T47D (cell line): ENCODE measurements around the gene MYH9.

Experiments
- DNase-seq, 2 experiments: peaks; one replicate each; pipeline versions ENCODE4 v3.0.0 to v3.0.0-alpha.2; 2011 to 2012; ENCODE audit warnings: low read depth in 1 of 2, low spot score in 1 of 2
- JUND ChIP-seq: IDR thresholded peaks from 2 replicates; pipeline ENCODE4 v1.6.1; 2012; ENCODE audit warnings: low read depth
- in situ Hi-C: cut with HindIII; loops from 2 replicates; pipeline ENCODE4 v1.10.0; 2016; ENCODE audit warnings: low sequenced_read_pairs, low pct_unique_long_range_greater_than_20kb

MYH9 gene

GRCh38 chr22:36303874-36304273 is 83.9 kb downstream of the MYH9 start:
- TF ChIP-seq JUND, result no peak
- in situ Hi-C loops, result no loop called here
- DNase-seq, result no peak

- no peak for TF ChIP-seq JUND
- in situ Hi-C loops, result no loop called here
These were observed 84.7 kb downstream of the MYH9 start for GRCh38 chr22:36303115-36303467.

GRCh38 chr22:36302439-36303114 is 85.2 kb downstream of the MYH9 start:
- in situ Hi-C loops, result no loop called here
- TF ChIP-seq JUND, result no peak
- no peak for DNase-seq

More at GRCh38 chr22:36303115-36303467, 84.7 kb downstream of the MYH9 start:
- no peak for DNase-seq

GRCh38 chr22:36301851-36302250 is 85.9 kb downstream of the MYH9 start:
- in situ Hi-C loops, result no loop called here
- TF ChIP-seq JUND, result no peak
- DNase-seq, result no peak

DNA sequence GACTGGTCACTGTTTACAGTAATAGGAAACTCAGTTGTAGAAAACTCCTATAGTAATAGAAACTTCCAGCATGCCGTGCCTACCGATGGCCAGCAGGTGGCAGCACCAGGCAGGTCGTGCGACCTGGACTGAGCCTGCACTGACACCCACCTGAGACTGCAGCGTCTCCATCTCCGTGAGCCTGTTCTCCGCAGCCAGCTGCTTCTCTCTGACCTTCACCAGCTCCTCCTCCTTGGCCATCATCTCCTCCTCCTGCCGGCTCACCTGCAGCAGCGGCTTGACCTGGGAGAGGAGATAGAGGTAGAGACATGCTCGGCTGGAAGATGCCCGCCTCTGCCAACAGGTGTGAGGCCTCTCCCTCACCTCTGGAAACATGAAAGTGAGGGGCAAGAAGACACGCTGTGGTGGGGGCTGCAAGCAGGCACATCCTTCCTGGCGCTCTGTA is 86.4 kb downstream of the MYH9 start:
- DNase-seq, result peak; percentile 54 to 77
- in situ Hi-C loops, result no loop called here
- TF ChIP-seq JUND, result no peak

DNA sequence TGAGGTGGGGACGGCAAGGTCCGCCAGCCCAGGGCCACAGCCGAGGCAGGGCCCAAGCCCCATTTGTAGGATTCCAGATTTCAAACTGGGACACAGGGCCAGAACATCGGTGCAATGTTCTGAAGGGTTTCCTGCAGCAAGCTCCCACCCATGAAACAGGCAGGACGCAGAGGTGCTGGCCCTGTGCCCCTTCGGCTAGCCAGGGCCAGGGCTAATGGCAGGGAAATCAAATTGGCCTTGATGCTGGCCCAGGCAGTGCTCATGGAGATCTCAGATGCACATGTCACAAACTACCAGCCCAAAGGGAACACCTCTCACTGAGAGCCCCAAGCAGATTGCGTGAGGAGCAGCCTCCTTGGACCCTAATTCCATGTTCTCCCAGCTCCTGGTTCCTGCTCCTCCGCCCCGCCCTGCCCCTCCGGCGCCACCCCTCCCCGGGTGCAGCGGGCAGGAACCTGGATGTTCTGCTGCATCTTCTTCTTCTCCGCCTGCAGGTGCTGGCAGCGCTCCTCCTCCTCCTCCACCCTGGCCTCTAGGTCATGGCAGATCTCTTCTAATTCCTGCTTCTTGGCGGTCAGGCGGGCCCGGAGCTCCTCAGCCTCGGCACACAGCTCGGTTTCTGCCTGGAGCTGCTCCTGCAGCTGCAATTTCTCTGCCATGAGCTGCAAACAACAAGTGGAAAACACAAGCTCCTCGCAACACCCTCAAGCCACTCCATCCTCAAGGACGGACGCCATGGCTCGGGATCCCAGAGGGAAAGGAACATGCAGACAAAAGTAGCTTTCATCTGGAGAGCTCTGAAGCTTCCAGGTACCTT is 87.2 kb downstream of the MYH9 start:
- in situ Hi-C loops, result no loop called here
- TF ChIP-seq JUND, result no peak
- DNase-seq, result no peak

- no peak for DNase-seq
- TF ChIP-seq JUND, result no peak
- in situ Hi-C loops, result no loop called here
These were observed 87.9 kb downstream of the MYH9 start for GRCh38 chr22:36299911-36300310.

DNA sequence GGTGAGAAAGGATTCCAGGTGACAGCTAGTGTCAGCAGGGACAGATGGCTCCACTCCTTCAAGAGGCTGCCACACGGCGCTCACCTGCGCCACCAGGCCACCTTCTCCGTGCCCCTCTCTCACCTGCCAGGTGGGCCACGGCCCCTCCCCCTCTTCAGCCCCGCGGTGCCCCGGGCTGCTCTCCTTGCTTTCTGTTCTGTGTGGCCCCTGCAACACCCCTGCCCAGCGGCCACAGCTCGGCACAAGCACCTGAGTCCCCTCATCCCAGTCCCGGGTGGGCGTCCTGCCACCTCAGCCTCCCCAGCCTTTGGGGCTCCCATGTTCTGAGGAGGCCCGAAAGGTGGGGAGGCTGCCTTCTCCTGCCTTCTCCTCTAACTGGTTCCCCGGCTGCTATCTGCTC is 88.5 kb downstream of the MYH9 start:
- in situ Hi-C loops, result no loop called here
- TF ChIP-seq JUND, result no peak
- no peak for DNase-seq

DNA sequence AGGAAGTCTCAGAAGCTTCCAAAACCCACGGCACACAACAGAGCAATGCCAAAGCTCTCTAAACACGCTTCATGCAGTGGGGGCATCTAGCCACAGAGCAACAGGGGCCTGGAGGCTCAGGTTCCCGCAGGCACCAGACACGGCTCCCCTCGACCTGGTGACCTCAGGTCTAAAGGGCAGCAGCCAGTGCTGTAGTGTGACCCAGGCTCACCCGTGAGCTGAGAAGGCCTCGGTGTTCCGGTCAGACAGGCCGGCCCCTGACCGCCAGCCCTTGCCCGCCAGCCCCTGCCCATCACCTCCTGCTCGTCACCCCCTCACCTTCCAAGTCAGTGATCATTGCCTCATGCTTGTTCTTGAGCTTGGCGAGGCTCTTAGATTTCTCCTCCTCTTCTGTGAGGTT is 89.2 kb downstream of the MYH9 start:
- in situ Hi-C loops, result no loop called here
- no peak for DNase-seq
- no peak for TF ChIP-seq JUND

GRCh38 chr22:36298118-36298517 is 89.6 kb downstream of the MYH9 start:
- DNase-seq, result no peak
- no peak for TF ChIP-seq JUND
- in situ Hi-C loops, result no loop called here

- TF ChIP-seq JUND, result no peak
- in situ Hi-C loops, result no loop called here
- no peak for DNase-seq
These were observed 90.2 kb downstream of the MYH9 start for GRCh38 chr22:36297568-36297967.

DNA sequence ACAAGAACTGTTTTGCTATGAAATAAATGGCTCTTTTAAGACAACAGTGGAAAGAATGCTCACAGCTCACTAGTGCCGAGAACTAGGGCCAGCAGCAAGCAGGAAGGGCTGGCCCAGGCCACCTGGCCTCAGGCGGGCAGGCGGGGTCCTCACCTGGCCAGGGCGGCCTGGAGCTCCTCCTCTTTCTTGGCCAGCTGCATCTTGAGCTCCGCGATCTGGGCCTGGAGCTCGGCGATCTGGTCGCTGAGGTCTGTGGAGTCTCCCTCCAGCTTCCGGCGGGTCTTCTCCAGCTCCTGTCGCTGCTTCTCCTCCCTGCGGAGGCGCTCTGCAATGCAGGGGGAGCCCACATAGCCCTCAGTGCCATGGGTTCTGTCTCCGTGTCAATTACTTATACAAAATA is 91.1 kb downstream of the MYH9 start:
- in situ Hi-C loops, result no loop called here
- DNase-seq, result no peak
- TF ChIP-seq JUND, result no peak

- no peak for TF ChIP-seq JUND
- DNase-seq, result no peak
- in situ Hi-C loops, result no loop called here
These were observed 92.5 kb downstream of the MYH9 start for GRCh38 chr22:36295247-36295646.

DNA sequence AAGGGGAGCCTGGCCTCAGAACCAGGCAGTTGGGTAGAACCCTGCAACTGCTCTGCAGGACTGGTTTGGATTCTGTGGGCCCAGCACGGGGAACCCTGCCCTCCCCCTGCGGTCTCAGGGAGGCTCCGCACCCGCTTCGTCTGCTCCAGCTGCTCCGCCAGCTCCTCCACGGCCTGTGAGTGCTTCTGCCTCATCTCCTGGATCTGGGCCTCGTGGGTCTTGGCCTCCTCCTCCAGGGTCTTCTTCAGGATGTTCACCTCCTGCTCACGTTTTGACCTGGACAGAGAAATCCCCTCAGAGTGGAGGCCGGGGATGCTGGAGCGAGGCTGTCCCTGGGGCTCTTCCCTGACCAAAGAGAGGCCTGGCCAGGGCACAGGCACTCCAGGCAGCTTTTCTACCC is 93.0 kb downstream of the MYH9 start:
- no peak for TF ChIP-seq JUND
- no peak for DNase-seq
- in situ Hi-C loops, result no loop called here
